Loucy (cell line): ENCODE results near the gene ARF1.

Source experiments
- EZH2phosphoT487 ChIP-seq: fragments of 200-600 bp; IDR thresholded peaks from 2 replicates; pipeline ENCODE4 v1.6.1; 2018; ENCODE audit warnings: antibody characterized with exemption, mild to moderate bottlenecking, moderate library complexity, borderline replicate concordance
- TF ChIP-seq, protein P1 (sequence below): fragments of 200-600 bp; sonication (generic); conservative IDR thresholded peaks from 2 replicates; pipeline ENCODE4 v1.5.1; 2014; ENCODE audit warnings: mild to moderate bottlenecking, antibody characterized with exemption, low read length

- TF ChIP-seq, protein P1, sequence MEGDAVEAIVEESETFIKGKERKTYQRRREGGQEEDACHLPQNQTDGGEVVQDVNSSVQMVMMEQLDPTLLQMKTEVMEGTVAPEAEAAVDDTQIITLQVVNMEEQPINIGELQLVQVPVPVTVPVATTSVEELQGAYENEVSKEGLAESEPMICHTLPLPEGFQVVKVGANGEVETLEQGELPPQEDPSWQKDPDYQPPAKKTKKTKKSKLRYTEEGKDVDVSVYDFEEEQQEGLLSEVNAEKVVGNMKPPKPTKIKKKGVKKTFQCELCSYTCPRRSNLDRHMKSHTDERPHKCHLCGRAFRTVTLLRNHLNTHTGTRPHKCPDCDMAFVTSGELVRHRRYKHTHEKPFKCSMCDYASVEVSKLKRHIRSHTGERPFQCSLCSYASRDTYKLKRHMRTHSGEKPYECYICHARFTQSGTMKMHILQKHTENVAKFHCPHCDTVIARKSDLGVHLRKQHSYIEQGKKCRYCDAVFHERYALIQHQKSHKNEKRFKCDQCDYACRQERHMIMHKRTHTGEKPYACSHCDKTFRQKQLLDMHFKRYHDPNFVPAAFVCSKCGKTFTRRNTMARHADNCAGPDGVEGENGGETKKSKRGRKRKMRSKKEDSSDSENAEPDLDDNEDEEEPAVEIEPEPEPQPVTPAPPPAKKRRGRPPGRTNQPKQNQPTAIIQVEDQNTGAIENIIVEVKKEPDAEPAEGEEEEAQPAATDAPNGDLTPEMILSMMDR: no peak
- no peak for TF ChIP-seq EZH2phosphoT487
These were observed 40.0 kb upstream of the ARF1 start for GRCh38 chr1:228042508-228042907.
